Naive thymus-derived CD8-positive, alpha-beta T cell (primary cell): Measurements from ENCODE around the gene CDH23. TPM values are rescaled to one million over a fixed set of nuclear protein-coding genes. Genes with fewer than 3 reads are reported as not detected.

Experiments
- ATAC-seq, 2 donors: fragments of 150-1000 bp; cut with Tn5 transposase in 1 of 2; sonication (Bioruptor Pico), chemical (Tn5 transposase) in 1 of 2; 1 replicate in 1 of 2; 2 replicates in 1 of 2; pipeline ENCODE4 v1.10.0; 2021; ENCODE audit warnings: mild to moderate bottlenecking in 2 of 2, moderate library complexity in 2 of 2
- POLR2A ChIA-PET: fragments of 350-600 bp; sonication (Branson Sonifier 250); formaldehyde crosslinking; loops from one replicate; lab custom pipeline; 2021; ENCODE audit warnings: antibody characterized with exemption; lab: Charles Lee
- DNase-seq, 10 donors: peaks; one replicate each; pipeline versions ENCODE4 v3.0.0 to v3.0.0-alpha.2; 2020 to 2022
- H3K27ac Mint-ChIP-seq, 10 donors: one replicate each; pipeline ENCODE4 v1.8.0; 2020 to 2022; ENCODE audit warnings: mild to moderate bottlenecking in 10 of 10, mixed read lengths in 10 of 10, moderate library complexity in 4 of 10, inconsistent platforms in 1 of 10
- H3K27me3 Mint-ChIP-seq, 5 donors: one replicate each; pipeline ENCODE4 v1.8.0; 2021 to 2022; ENCODE audit warnings: mixed read lengths in 5 of 5
- H3K36me3 Mint-ChIP-seq, 3 donors: one replicate each; pipeline ENCODE4 v1.8.0; 2020 to 2022; ENCODE audit warnings: mixed read lengths in 3 of 3, mild to moderate bottlenecking in 2 of 3, inconsistent platforms in 1 of 3
- H3K4me1 Mint-ChIP-seq, 4 donors: one replicate each; pipeline ENCODE4 v1.8.0; 2021 to 2022; ENCODE audit warnings: mixed read lengths in 4 of 4
- H3K4me3 Mint-ChIP-seq, 10 donors: one replicate each; pipeline ENCODE4 v1.8.0; 2020 to 2022; ENCODE audit warnings: mild to moderate bottlenecking in 10 of 10, mixed read lengths in 10 of 10, moderate library complexity in 6 of 10, inconsistent platforms in 1 of 10
- H3K9me3 Mint-ChIP-seq, 9 donors: one replicate each; pipeline ENCODE4 v1.8.0; 2020 to 2022; ENCODE audit warnings: mixed read lengths in 9 of 9, mild to moderate bottlenecking in 3 of 9, inconsistent platforms in 1 of 9, moderate library complexity in 1 of 9
- polyA plus RNA-seq, 3 donors: library from polyadenylated mRNA; unstranded; fragments of 300-500 nt; fragmentation: Illumina TruSeq; gene quantifications; one replicate each; pipeline ENCODE4 v1.2.3, GENCODE V29; 2021
- total RNA-seq, 8 experiments: library from RNA in 2 of 8; stranded (reverse) in 2 of 8; gene quantifications; one replicate each; pipeline ENCODE4 v1.2.3 and lab custom pipeline; 2021 to 2026

Gene CDH23
- total and polyA plus RNA-seq, 5 experiments from 2014 or later: 0.82 to 10.2 (median 3.8) TPM

DNA sequence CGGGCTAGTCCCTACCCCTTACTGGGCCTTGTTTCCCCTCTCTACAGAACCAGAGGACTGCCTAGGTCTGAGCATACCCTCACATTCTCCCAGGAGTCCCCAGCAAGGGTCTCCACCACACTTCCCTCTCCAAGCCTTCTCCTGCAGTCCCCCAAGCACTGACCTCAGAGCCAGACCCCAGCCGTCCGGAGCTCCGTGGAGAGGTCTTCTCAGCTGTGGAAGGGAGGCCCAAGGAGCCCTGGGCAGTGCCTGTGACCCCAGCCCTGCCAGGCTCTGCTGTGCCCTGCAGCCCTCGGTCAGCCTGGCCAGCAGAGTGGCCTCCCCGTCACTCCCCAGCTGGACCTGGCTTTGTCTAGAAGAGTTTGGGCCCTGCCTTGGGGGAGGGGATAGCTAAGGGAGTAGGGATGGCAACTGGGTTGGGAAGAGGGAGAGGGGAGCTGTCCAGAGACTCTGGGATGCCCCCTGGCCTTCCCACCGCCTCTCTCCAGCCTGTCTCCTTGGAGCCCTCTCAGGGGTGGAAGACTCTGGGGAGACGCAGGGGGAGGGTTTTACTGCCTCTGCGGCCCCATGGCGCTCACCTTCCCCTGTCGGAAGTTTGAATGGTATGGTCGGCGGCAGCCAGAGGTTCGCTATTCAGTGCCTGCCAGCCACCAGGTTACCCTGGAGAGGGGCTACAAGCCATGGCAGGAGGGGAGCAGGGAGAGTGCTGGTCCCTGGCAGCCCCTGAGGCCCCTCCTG, 322.9 kb downstream of the CDH23 start, which contains the start of gene C10orf105:
C10orf105 (minus strand) TSS at position 315 of the 738 bp plus-strand sequence. CDS start 3,441 bp downstream, outside the sequence.
- ATAC-seq: no peak
- Mint-ChIP-seq H3K9me3 (no peaks in the 10 kb centered on the region), H3K4me1 (peaks cover 17 to 82% (median 61%) of the 10 kb centered on the region in 4 donors), H3K4me3 (no peak within 1 kb of the TSS), H3K36me3 (no peaks in the 10 kb centered on the region), H3K27ac (peak within 1 kb of the TSS in 7 of 10 donors; percentile 21 to 88 (median 63)), H3K27me3 (no peaks in the 10 kb centered on the region)
- DNase-seq: no peak
- POLR2A ChIA-PET: interaction anchor here (17.8 to 41.4 kb wide), 3 partner anchors 8 to 47 kb away, joined by 317 to 1679 read pairs (median 863); partner anchors contain the start of gene VSIR

DNA sequence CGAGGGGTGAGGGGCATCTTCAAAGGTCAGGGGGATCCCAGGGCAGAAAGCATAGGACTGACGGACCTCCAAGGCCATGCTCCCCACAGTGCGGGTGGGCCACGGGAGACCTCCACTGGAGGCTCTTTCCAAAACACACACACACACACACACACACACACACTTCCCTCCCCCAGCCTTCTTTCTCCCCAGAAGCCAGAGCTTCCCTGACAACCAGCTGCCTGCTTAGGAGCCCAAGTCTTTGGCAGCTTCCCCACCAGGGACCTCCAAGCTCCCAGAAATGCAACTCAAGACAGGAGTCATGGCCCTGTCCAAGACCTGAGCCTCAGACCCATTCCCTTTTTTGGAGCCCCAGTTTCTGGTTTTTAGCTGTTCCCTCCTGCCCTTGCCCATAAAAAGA, 323.6 kb downstream of the CDH23 start:
- ATAC-seq (no peak), DNase-seq (no peak)
- POLR2A ChIA-PET: interaction anchor here (13.5 to 41.4 kb wide), 4 partner anchors 7 to 46 kb away, joined by 317 to 1679 read pairs (median 590); partner anchors contain the start of genes C10orf105 and VSIR
- peak overlapping the region in 4 of 10 donors; percentile 15 to 88 (median 32) for H3K27ac Mint-ChIP-seq
- no peaks in the 10 kb centered on the region for H3K9me3 Mint-ChIP-seq
- no peak overlapping the region for H3K4me3 Mint-ChIP-seq
- H3K36me3 Mint-ChIP-seq: no peaks in the 10 kb centered on the region
- H3K4me1 Mint-ChIP-seq: peaks cover 18 to 81% (median 61%) of the 10 kb centered on the region in 4 donors
- H3K27me3 Mint-ChIP-seq: no peaks in the 10 kb centered on the region

DNA sequence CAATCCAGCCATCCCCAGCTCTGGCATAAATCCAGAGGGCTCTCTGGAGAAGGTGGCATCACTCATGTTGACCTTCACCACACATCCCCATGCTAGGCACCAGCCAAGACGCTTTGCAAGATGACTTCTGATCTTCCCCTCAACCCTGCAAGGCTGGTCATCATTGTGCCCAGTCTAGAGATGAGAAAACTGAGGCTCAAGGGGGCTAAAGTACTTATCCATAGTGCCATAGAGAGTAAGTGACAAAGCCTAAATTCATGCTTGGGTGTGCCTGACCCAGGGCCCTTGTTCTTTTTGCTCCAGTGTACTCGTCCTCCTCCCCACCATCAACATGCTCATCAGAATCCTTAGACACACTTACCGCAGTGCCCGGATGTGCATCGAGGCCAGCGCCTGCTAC, 324.6 kb downstream of the CDH23 start:
- Mint-ChIP-seq H3K36me3 (no peaks in the 10 kb centered on the region), H3K27me3 (no peaks in the 10 kb centered on the region), H3K4me1 (peaks cover 20 to 82% (median 61%) of the 10 kb centered on the region in 4 donors), H3K27ac (peak overlapping the region in 5 of 10 donors; percentile 22 to 81 (median 59)), H3K9me3 (no peaks in the 10 kb centered on the region), H3K4me3 (peak overlapping the region in 1 of 10 donors; percentile 38)
- ATAC-seq (no peak), DNase-seq (no peak)
- POLR2A ChIA-PET: interaction anchor here (13.5 to 41.4 kb wide), 4 partner anchors 6 to 45 kb away, joined by 317 to 1679 read pairs (median 590); partner anchors contain the start of genes C10orf105 and VSIR

DNA sequence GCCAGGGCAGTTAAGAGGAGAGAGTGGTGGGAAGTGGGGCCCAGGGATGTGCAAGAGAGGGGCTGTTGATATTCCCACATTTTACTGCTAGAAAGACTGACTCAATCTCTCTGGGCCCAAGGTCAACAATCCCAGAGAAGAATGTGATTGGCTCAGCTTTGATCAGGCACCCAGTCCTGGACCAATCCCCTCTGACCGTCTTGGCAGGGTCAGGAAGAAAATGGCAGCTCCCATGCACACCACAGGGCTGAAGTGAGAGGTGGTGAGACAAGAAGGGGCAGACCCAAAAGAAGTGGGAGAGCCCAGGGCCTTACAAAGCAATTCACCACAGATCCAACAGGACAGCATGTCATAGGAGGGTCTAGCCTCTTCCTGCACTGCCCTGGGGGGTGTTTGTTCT, 326.1 kb downstream of the CDH23 start:
- no peaks in the 10 kb centered on the region for H3K27me3 Mint-ChIP-seq
- H3K27ac Mint-ChIP-seq: peak overlapping the region in 6 of 10 donors; percentile 38 to 91 (median 69)
- peaks cover 35 to 84% (median 73%) of the 10 kb centered on the region in 4 donors for H3K4me1 Mint-ChIP-seq
- H3K36me3 Mint-ChIP-seq: no peaks in the 10 kb centered on the region
- no peaks in the 10 kb centered on the region for H3K9me3 Mint-ChIP-seq
- ATAC-seq: no peak
- DNase-seq: no peak
- POLR2A ChIA-PET: interaction anchor here (13.5 to 41.4 kb wide), 3 partner anchors 10 to 44 kb away, joined by 317 to 1679 read pairs (median 863); partner anchors contain the start of genes C10orf105 and VSIR
- peak overlapping the region in 3 of 10 donors; percentile 15 to 38 (median 37) for H3K4me3 Mint-ChIP-seq

DNA sequence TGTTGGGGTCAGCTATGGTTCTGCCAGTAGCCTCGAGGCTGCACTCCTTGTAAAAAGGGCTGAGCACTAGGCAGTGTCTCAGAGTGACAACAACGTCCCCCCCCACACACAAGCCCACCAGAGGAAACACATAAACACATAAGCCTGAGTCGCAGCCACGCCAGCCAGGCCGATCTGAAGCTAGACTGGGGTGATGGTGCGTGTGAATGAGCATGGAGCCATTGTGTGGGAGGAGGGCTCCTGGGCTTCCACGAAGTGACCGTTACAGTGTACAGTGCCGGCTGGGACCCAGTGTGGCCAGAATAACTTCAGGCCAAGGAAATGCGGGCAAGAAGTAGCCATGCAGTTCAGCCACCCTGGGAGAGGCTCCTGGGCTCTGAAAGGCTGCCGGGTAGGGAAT, 326.6 kb downstream of the CDH23 start:
- peak overlapping the region in 2 of 10 donors; percentile 15 to 60 for H3K4me3 Mint-ChIP-seq
- no peaks in the 10 kb centered on the region for H3K36me3 Mint-ChIP-seq
- no peaks in the 10 kb centered on the region for H3K9me3 Mint-ChIP-seq
- POLR2A ChIA-PET: interaction anchor here (1.1 to 41.4 kb wide), 4 partner anchors 9 to 43 kb away, joined by 6 to 1679 read pairs (median 590); partner anchors contain the start of genes C10orf105 and VSIR
- DNase-seq (no peak), ATAC-seq (no peak)
- H3K4me1 Mint-ChIP-seq: peaks cover 36 to 86% (median 77%) of the 10 kb centered on the region in 4 donors
- peak overlapping the region in 7 of 10 donors; percentile 20 to 75 (median 64) for H3K27ac Mint-ChIP-seq
- H3K27me3 Mint-ChIP-seq: no peaks in the 10 kb centered on the region

DNA sequence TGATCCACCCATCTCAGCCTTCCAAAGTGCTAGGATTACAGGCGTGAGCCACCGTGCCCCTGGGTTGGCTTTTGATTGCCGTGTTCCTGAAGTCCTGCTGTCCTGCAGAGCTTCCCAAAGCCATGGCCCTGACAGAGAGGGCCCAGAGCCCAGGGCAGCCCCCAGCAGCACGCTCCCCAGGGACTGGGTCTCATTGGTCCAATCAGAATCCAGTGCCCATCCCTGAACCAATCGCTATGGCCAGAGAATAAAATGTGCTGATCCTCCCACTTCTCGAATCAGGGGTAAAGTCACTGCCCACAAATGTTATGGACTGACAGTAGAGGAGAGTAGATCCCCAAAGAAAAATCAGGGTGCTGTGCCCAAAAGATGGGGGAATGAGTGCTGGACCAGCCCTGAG, 327.8 kb downstream of the CDH23 start:
- POLR2A ChIA-PET: interaction anchor here (1.1 to 41.4 kb wide), 4 partner anchors 8 to 42 kb away, joined by 6 to 1679 read pairs (median 590); partner anchors contain the start of genes C10orf105 and VSIR
- Mint-ChIP-seq H3K36me3 (no peaks in the 10 kb centered on the region), H3K4me3 (peak overlapping the region in 3 of 10 donors; percentile 15 to 60 (median 26)), H3K27ac (peak overlapping the region in 7 of 10 donors; percentile 33 to 96 (median 48)), H3K9me3 (no peaks in the 10 kb centered on the region), H3K4me1 (peaks cover 44 to 91% (median 89%) of the 10 kb centered on the region in 4 donors), H3K27me3 (no peaks in the 10 kb centered on the region)
- ATAC-seq (no peak), DNase-seq (no peak)

DNA sequence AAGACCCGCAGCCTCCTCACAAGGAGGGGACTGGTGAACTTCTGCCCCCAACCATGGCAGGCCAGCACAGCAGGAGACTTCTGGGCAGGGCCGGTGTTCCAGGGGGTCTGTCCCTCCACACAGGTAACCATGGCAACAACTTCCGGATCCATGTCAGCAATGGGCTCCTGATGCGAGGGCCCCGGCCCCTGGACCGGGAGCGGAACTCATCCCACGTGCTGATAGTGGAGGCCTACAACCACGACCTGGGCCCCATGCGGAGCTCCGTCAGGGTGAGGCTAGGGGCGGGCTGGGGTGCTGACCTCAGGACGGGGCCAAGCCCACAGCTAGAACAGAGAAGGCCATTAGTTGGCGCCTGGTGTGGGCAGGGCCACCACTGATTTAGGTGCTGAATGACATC, 328.5 kb downstream of the CDH23 start:
- H3K4me1 Mint-ChIP-seq: peaks cover 44 to 95% (median 91%) of the 10 kb centered on the region in 4 donors
- H3K36me3 Mint-ChIP-seq: no peaks in the 10 kb centered on the region
- ATAC-seq (no peak), DNase-seq (no peak)
- POLR2A ChIA-PET: interaction anchor here (13.5 to 41.4 kb wide), 3 partner anchors 12 to 41 kb away, joined by 317 to 1679 read pairs (median 863); partner anchors contain the start of genes C10orf105 and VSIR
- H3K4me3 Mint-ChIP-seq: peak overlapping the region in 2 of 10 donors; percentile 76 to 84
- no peaks in the 10 kb centered on the region for H3K9me3 Mint-ChIP-seq
- H3K27ac Mint-ChIP-seq: peak overlapping the region in 7 of 10 donors; percentile 59 to 99 (median 96)
- no peaks in the 10 kb centered on the region for H3K27me3 Mint-ChIP-seq

DNA sequence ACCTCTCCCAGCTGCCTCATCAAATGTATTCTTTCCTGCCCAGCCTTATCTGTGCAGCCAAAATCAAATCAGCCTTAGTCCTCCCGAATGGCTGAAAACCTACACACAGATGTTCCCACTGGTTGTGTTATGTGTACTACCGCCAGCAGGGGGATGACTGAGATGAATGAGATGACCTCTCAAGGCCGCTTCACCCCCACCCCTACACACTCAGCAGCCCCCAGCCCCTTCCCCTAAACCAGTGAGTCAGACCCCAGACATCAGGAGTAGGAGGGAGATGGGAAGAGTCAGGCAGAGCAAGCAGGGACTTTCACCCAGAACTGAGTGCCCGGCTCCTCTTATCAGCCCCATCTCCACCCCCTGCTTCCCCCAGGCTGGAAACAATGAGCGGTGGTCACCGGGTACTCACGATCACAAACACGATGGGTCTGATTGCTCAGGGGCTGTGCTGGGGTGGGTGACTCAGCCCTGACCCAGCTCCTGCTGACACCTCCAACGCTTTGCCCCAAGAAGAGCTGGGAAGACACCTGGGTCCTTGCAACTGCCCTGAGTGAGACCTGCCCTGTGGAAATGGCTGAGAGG, 329.4 kb downstream of the CDH23 start:
- Mint-ChIP-seq H3K27ac (peak overlapping the region; percentile 95 to 99 (median 97)), H3K4me1 (peaks cover 42 to 93% (median 92%) of the 10 kb centered on the region in 4 donors), H3K27me3 (no peaks in the 10 kb centered on the region), H3K36me3 (no peaks in the 10 kb centered on the region), H3K4me3 (peak overlapping the region in 9 of 10 donors; percentile 66 to 84 (median 75)), H3K9me3 (no peaks in the 10 kb centered on the region)
- ATAC-seq: peak in 1 of 2 donors; percentile 2
- DNase-seq: peak in 2 of 10 donors; percentile 28 to 36
- POLR2A ChIA-PET: interaction anchor here (3.6 to 41.4 kb wide), 4 partner anchors 13 to 40 kb away, joined by 21 to 1679 read pairs (median 590); partner anchors contain the start of genes C10orf105 and VSIR

DNA sequence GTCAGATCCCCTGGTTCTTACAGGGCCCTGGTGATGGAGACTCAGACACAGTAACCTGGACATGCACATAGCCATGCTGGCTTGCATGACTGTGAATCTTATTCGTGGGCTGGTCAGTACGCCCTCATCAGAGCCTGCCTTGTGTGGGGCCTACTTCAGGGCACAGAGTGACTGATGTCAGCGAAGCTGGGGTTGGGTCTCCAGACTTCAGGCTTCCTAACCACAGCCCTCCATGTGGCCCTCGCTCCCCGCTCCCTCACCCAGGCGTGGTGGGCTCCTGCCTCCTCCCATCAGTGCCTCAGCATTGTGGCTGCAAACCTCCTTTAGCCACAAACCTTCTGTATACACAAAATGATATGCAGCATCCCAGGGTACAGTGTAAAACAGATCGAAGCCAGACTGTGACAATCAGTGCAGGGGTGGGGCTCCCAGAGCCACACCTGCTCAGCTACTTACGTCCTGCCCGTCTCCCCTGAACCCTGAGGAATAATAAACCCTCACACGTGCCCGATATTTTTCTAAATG, 329.9 kb downstream of the CDH23 start:
- Mint-ChIP-seq H3K4me1 (peaks cover 39 to 94% (median 92%) of the 10 kb centered on the region in 4 donors), H3K27ac (peak overlapping the region; percentile 95 to 99 (median 97)), H3K36me3 (no peaks in the 10 kb centered on the region), H3K9me3 (no peaks in the 10 kb centered on the region), H3K4me3 (peak overlapping the region; percentile 61 to 84 (median 76)), H3K27me3 (no peaks in the 10 kb centered on the region)
- POLR2A ChIA-PET: interaction anchor here (1.3 to 41.4 kb wide), 5 partner anchors 14 to 55 kb away, joined by 3 to 1679 read pairs (median 317); partner anchors contain the start of genes C10orf105 and VSIR
- DNase-seq: peak in 3 of 10 donors; percentile 20 to 54 (median 33)
- ATAC-seq: peak; percentile 24 to 29

DNA sequence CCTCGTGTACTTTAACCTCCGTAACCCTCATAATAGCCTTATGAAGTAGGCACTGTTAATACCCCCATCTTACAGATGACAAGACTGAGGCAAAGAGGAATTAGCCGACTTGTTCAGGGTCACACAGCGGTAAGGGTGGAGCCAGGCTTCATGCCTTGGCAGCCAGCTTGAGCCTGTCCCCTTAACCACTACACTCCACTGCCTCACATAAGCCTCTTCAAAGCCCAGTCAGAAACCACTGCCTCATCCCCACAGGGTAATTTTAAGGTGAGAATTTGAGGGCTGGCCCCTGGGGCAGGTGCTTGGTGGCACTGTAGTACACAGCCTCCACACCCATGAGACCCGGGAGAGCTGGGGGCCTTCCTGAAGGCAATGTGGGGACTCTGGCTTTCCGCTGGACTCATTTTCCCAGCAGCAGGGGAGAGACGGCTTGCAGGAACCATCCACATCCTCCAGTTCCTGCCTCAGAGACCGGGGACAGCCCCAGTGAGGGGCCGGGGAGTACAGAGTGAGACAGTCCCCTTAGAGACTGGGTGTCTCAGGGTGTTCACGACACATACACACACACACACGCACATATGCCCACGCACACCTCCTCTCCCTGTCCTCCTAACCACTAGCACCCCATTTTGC, 330.5 kb downstream of the CDH23 start:
- POLR2A ChIA-PET: interaction anchor here (0.7 to 41.4 kb wide), 6 partner anchors 14 to 381 kb away, joined by 3 to 1679 read pairs (median 169); partner anchors contain the start of genes C10orf105 and VSIR
- Mint-ChIP-seq H3K27me3 (no peaks in the 10 kb centered on the region), H3K4me3 (peak overlapping the region; percentile 61 to 84 (median 76)), H3K9me3 (no peaks in the 10 kb centered on the region), H3K36me3 (no peaks in the 10 kb centered on the region), H3K27ac (peak overlapping the region; percentile 95 to 99 (median 97)), H3K4me1 (peaks cover 41 to 95% (median 92%) of the 10 kb centered on the region in 4 donors)
- ATAC-seq (peak; percentile 66 to 79), DNase-seq (peak; percentile 36 to 86 (median 73))
